Pancreas (tissue), 10 donors: Measurements from ENCODE around the gene OPN3. TPM values are rescaled to one million over a fixed set of nuclear protein-coding genes. Genes with fewer than 3 reads are reported as not detected.

ENCODE experiments used
- ATAC-seq, 4 donors: fragments of 200-7000 bp; cut with Tn5 transposase; one replicate each; pipeline versions ENCODE4 v1.8.0 to v1.9.1; 2020; ENCODE audit warnings: mild to moderate bottlenecking in 4 of 4, moderate library complexity in 4 of 4
- DNase-seq, 6 donors: peaks; one replicate each; pipeline ENCODE4 v3.0.0-alpha.2; 2020
- FAIRE-seq: peaks from 2 replicates; lab custom pipeline; 2012; peaks lifted over from hg19 to GRCh38; lab: Jason Lieb, UNC
- H3K27ac ChIP-seq, 4 donors: fragments of 200-600 bp; sonication (generic); 1 replicate in 3 of 4; 2 replicates in 1 of 4; pipeline versions ENCODE4 v1.5.0 to v1.8.0; 2020
- H3K27me3 ChIP-seq, 4 donors: fragments of 200-600 bp; one replicate each; pipeline ENCODE4 v1.8.0; 2021
- H3K36me3 ChIP-seq, 3 donors: fragments of 200-600 bp; sonication (generic) in 1 of 3; one replicate each; pipeline versions ENCODE4 v1.5.0 to v1.8.0; 2020 to 2021
- H3K4me1 ChIP-seq, 3 donors: fragments of 200-600 bp; one replicate each; pipeline ENCODE4 v1.8.0; 2021
- H3K4me3 ChIP-seq, 4 donors: fragments of 200-600 bp; sonication (generic) in 2 of 4; one replicate each; pipeline versions ENCODE4 v1.5.0 to v1.8.0; 2020 to 2021
- H3K9me3 ChIP-seq, 4 donors: fragments of 200-600 bp; one replicate each; pipeline ENCODE4 v1.8.0; 2021
- WGBS, 2 donors: extraction: QIAGEN DNeasy Blood & Tissue Kit; methylation state at CpG; one replicate each; pipeline ENCODE4 v1.1.7; 2013; 5-methylcytosine and 5-hydroxymethylcytosine counted together
- intact Hi-C, 3 donors: fragments of 100-400 bp; cut with DNase I; formaldehyde crosslinking; loops; one replicate each; pipeline versions ENCODE4 v1.11.1 to v1.14.2; 2022
- polyA plus RNA-seq, 2 donors: library from polyadenylated mRNA; stranded (reverse); fragments of 200-250 nt; gene quantifications; one replicate each; pipeline ENCODE4 v1.2.3, GENCODE V29; 2013
- total RNA-seq, 6 donors: library from RNA; stranded (reverse); fragmentation: NEBNext Ultra II Directional in 4 of 6; extraction: Animal tissue kit (Norgen Biotek cat#: 25700) in 4 of 6; gene quantifications; one replicate each; pipeline versions ENCODE4 v1.2.1 to v1.2.4, GENCODE V29; 2021 to 2023
- TF ChIP-seq, protein P1 (sequence below), 4 donors: fragments of 200-600 bp; sonication (generic) in 3 of 4; IDR thresholded peaks; one replicate each; pipeline versions ENCODE4 v1.5.0 to v1.8.0; 2021; ENCODE audit warnings: antibody characterized with exemption in 4 of 4
- donor health status: healthy with polysubstance abuse.
- donor health status: DM: no; HTN: no; CAD: no; lungs with moderate emphysema.
- donor health status: DM: no; HTN: no; CAD: no.
- donor health status: control.
- donor health status: control.
- donor health status: Bipolar disorder and iron deficiency.
- donor health status: DM: yes; HTN: yes; CAD: no.
- donor health status: DM: no; HTN: no; CAD: no.
- donor health status: DM: no; HTN: no; CAD: no.
- donor health status: DM: yes; HTN: yes; CAD: no.

OPN3 gene
- total and polyA plus RNA-seq, 8 donors: 1.2 to 12.8 (median 3.1) TPM

DNA sequence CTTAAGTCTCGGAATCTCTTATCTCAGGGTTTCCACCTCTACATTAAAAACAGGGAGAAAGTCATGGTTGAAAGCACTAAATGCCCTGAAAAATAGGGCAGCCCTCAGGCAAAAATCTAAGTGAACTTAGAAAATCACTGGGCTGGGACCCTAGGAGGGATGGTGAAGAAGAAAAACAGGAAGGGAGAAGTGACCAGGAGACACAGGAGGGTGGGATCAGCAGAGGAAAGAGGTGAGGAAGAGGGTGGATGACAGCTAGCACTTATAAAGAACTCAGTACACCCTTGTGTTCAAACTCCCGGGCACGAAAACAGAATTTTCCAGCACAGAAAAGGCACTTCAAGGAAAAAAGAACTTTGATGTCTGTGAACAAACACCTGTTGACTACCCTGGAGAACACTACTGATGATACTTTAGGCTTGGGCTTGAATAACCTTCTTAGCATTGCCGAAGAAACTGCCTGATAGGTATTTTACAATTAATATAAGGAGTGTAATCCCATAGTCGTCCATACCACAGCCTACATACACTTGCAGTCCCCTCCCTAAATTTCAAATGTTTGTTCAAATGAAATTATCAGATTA lies 2.0 kb downstream of the OPN3 start:
- Histone ChIP-seq H3K27ac (no peak overlapping the region), H3K4me1 (peaks cover 0 to 18% (median 6%) of the 10 kb centered on the region in 3 donors), H3K9me3 (no peaks in the 10 kb centered on the region), H3K4me3 (peak overlapping the region in 1 of 4 donors; percentile 7), H3K36me3 (no peaks in the 10 kb centered on the region), H3K27me3 (no peaks in the 10 kb centered on the region)
- TF ChIP-seq, protein P1, sequence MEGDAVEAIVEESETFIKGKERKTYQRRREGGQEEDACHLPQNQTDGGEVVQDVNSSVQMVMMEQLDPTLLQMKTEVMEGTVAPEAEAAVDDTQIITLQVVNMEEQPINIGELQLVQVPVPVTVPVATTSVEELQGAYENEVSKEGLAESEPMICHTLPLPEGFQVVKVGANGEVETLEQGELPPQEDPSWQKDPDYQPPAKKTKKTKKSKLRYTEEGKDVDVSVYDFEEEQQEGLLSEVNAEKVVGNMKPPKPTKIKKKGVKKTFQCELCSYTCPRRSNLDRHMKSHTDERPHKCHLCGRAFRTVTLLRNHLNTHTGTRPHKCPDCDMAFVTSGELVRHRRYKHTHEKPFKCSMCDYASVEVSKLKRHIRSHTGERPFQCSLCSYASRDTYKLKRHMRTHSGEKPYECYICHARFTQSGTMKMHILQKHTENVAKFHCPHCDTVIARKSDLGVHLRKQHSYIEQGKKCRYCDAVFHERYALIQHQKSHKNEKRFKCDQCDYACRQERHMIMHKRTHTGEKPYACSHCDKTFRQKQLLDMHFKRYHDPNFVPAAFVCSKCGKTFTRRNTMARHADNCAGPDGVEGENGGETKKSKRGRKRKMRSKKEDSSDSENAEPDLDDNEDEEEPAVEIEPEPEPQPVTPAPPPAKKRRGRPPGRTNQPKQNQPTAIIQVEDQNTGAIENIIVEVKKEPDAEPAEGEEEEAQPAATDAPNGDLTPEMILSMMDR (IDR thresholded peaks at IDR 0.05): no peak
- FAIRE-seq (no peak), ATAC-seq (no peak), DNase-seq (no peak)
- WGBS, 2 donors: 62 to 76% methylated on average over 5 of the region's 5 CpGs
- intact Hi-C loops: no loop called here

- intact Hi-C loops: no loop called here
- H3K4me3 ChIP-seq: peak overlapping the region in 1 of 4 donors; percentile 7
- H3K4me1 ChIP-seq: peaks cover 0 to 18% (median 6%) of the 10 kb centered on the region in 3 donors
- TF ChIP-seq, protein P1 (IDR thresholded peaks at IDR 0.05): no peak
- no peak overlapping the region for H3K27ac ChIP-seq
- H3K9me3 ChIP-seq: no peaks in the 10 kb centered on the region
- no peaks in the 10 kb centered on the region for H3K27me3 ChIP-seq
- WGBS, 2 donors: 79 to 81% methylated on average over 4 of the region's 4 CpGs
- DNase-seq (no peak), ATAC-seq (no peak), FAIRE-seq (no peak)
- H3K36me3 ChIP-seq: no peaks in the 10 kb centered on the region
These were observed 2.6 kb downstream of the OPN3 start for GRCh38 chr1:241637604-241638003.

GRCh38 chr1:241637046-241637590 lies 3.1 kb downstream of the OPN3 start:
- intact Hi-C loops: no loop called here
- no peak for ATAC-seq
- no peak overlapping the region for H3K4me3 ChIP-seq
- no peaks in the 10 kb centered on the region for H3K27me3 ChIP-seq
- H3K4me1 ChIP-seq: peaks cover 0 to 18% (median 6%) of the 10 kb centered on the region in 3 donors
- H3K9me3 ChIP-seq: no peaks in the 10 kb centered on the region
- no peak overlapping the region for H3K27ac ChIP-seq
- H3K36me3 ChIP-seq: no peaks in the 10 kb centered on the region
- DNase-seq: no peak
- TF ChIP-seq, protein P1 (IDR thresholded peaks at IDR 0.05): no peak
- FAIRE-seq: no peak

- no peaks in the 10 kb centered on the region for H3K9me3 ChIP-seq
- no peak overlapping the region for H3K4me3 ChIP-seq
- FAIRE-seq (no peak), DNase-seq (no peak), ATAC-seq (no peak)
- H3K36me3 ChIP-seq: no peaks in the 10 kb centered on the region
- H3K4me1 ChIP-seq: peaks cover 0 to 18% (median 6%) of the 10 kb centered on the region in 3 donors
- no peaks in the 10 kb centered on the region for H3K27me3 ChIP-seq
- H3K27ac ChIP-seq: no peak overlapping the region
- TF ChIP-seq, protein P1 (IDR thresholded peaks at IDR 0.05): no peak
- intact Hi-C loops: no loop called here
- 65% methylated on average over 1 of the region's 1 CpG for WGBS, 2 donors
These were observed 3.9 kb downstream of the OPN3 start for GRCh38 chr1:241636291-241636690.

GRCh38 chr1:241635556-241636152 lies 4.5 kb downstream of the OPN3 start:
- no peaks in the 10 kb centered on the region for H3K36me3 ChIP-seq
- TF ChIP-seq, protein P1 (IDR thresholded peaks at IDR 0.05): no peak
- H3K27ac ChIP-seq: no peak overlapping the region
- no peaks in the 10 kb centered on the region for H3K9me3 ChIP-seq
- H3K4me3 ChIP-seq: no peak overlapping the region
- ATAC-seq: no peak
- H3K4me1 ChIP-seq: peaks cover 0 to 15% (median 6%) of the 10 kb centered on the region in 3 donors
- 92 to 93% methylated on average over 4 of the region's 4 CpGs for WGBS, 2 donors
- DNase-seq: no peak
- no peak for FAIRE-seq
- intact Hi-C loops: no loop called here
- no peaks in the 10 kb centered on the region for H3K27me3 ChIP-seq
